Liver (tissue), 9 donors: ENCODE data around the gene SLC26A1. TPM values are rescaled to one million over a fixed set of nuclear protein-coding genes. Genes with fewer than 3 reads are reported as not detected.

ENCODE experiments used
- DNase-seq: peaks from one replicate; pipeline ENCODE4 v3.0.0-alpha.2; 2017; ENCODE audit warnings: low spot score
- H3K27ac ChIP-seq, 2 donors: one replicate each; pipeline ENCODE4 v1.7.0; 2013; ENCODE audit warnings: inconsistent platforms in 2 of 2, low read length in 2 of 2, control low read depth in 1 of 2, low read depth in 1 of 2, mild to moderate bottlenecking in 1 of 2
- H3K27me3 ChIP-seq, 4 donors: one replicate each; pipeline versions ENCODE4 v1.6.1 to v1.7.0; 2013; ENCODE audit warnings: low read length in 3 of 4, inconsistent platforms in 1 of 4, mild to moderate bottlenecking in 1 of 4, moderate library complexity in 1 of 4; ENCODE audit not compliant: control insufficient read depth in 4 of 4, insufficient read depth in 4 of 4
- H3K36me3 ChIP-seq, 4 donors: one replicate each; pipeline versions ENCODE4 v1.6.1 to v1.7.0; 2013; ENCODE audit warnings: low read length in 3 of 4, mild to moderate bottlenecking in 3 of 4, low read depth in 1 of 4, moderate library complexity in 1 of 4; ENCODE audit not compliant: control insufficient read depth in 4 of 4, insufficient read depth in 3 of 4
- H3K4me1 ChIP-seq, 4 donors: one replicate each; pipeline versions ENCODE4 v1.6.1 to v1.7.0; 2013; ENCODE audit warnings: low read length in 3 of 4, mild to moderate bottlenecking in 3 of 4, moderate library complexity in 1 of 4; ENCODE audit not compliant: control insufficient read depth in 4 of 4, insufficient read depth in 4 of 4
- H3K4me3 ChIP-seq, 3 donors: one replicate each; pipeline versions ENCODE4 v1.6.1 to v1.7.0; 2013; ENCODE audit warnings: low read length in 3 of 3, control low read depth in 1 of 3, low read depth in 1 of 3, mild to moderate bottlenecking in 1 of 3
- H3K9ac ChIP-seq, 2 donors: one replicate each; pipeline ENCODE4 v1.7.0; 2013; ENCODE audit warnings: low read length in 2 of 2, mild to moderate bottlenecking in 2 of 2, moderate library complexity in 2 of 2, control low read depth in 1 of 2, low read depth in 1 of 2
- H3K9me3 ChIP-seq, 4 donors: one replicate each; pipeline versions ENCODE4 v1.6.1 to v1.7.0; 2013; ENCODE audit warnings: low read length in 3 of 4; ENCODE audit not compliant: control insufficient read depth in 4 of 4
- EGR1 ChIP-seq, 2 donors: IDR thresholded peaks; 2 replicates each; pipeline ENCODE4 v1.6.1; 2016 to 2018; ENCODE audit warnings: antibody characterized with exemption in 2 of 2, low read depth in 2 of 2
- FOXA1 ChIP-seq: IDR thresholded peaks from 2 replicates; pipeline ENCODE4 v1.6.1; 2016; ENCODE audit warnings: antibody characterized with exemption
- FOXA2 ChIP-seq: IDR thresholded peaks from 2 replicates; pipeline ENCODE4 v1.6.1; 2016; ENCODE audit warnings: antibody characterized with exemption
- GABPA ChIP-seq, 2 donors: IDR thresholded peaks in 1 of 2; conservative IDR thresholded peaks in 1 of 2; 2 replicates each; pipeline ENCODE4 v1.6.1; 2016; ENCODE audit warnings: antibody characterized with exemption in 2 of 2, mild to moderate bottlenecking in 1 of 2, moderate library complexity in 1 of 2
- HNF4A ChIP-seq, 2 donors: conservative IDR thresholded peaks; 2 replicates each; pipeline ENCODE4 v1.6.1; 2016; ENCODE audit warnings: antibody characterized with exemption in 2 of 2, mild to moderate bottlenecking in 2 of 2
- HNF4G ChIP-seq: IDR thresholded peaks from 2 replicates; pipeline ENCODE4 v1.6.1; 2016; ENCODE audit warnings: antibody characterized with exemption
- JUND ChIP-seq, 2 donors: IDR thresholded peaks; 2 replicates each; pipeline ENCODE4 v1.6.1; 2016; ENCODE audit warnings: antibody characterized with exemption in 2 of 2
- NR2F2 ChIP-seq: IDR thresholded peaks from 2 replicates; pipeline ENCODE4 v1.6.1; 2016; ENCODE audit warnings: antibody characterized with exemption
- RAD21 ChIP-seq, 2 donors: IDR thresholded peaks; 2 replicates each; pipeline ENCODE4 v1.6.1; 2016; ENCODE audit warnings: antibody characterized with exemption in 2 of 2, mild to moderate bottlenecking in 2 of 2
- RXRA ChIP-seq, 2 donors: IDR thresholded peaks; 2 replicates each; pipeline ENCODE4 v1.6.1; 2017 to 2018; ENCODE audit warnings: antibody characterized with exemption in 2 of 2, mild to moderate bottlenecking in 1 of 2
- SP1 ChIP-seq: IDR thresholded peaks from 2 replicates; pipeline ENCODE4 v1.6.1; 2018; ENCODE audit warnings: antibody characterized with exemption, mild to moderate bottlenecking
- TAF1 ChIP-seq: conservative IDR thresholded peaks from 2 replicates; pipeline ENCODE4 v1.6.1; 2016; ENCODE audit warnings: antibody characterized with exemption, mild to moderate bottlenecking
- YY1 ChIP-seq: IDR thresholded peaks from 2 replicates; pipeline ENCODE4 v1.6.1; 2016; ENCODE audit warnings: antibody characterized with exemption, mild to moderate bottlenecking
- WGBS: extraction: QIAGEN DNeasy Blood & Tissue Kit; methylation state at CpG from one replicate; pipeline ENCODE4 v1.1.7; 2013; 5-methylcytosine and 5-hydroxymethylcytosine counted together
- polyA plus RNA-seq, 2 donors: library from polyadenylated mRNA; stranded (reverse) in 1 of 2; unstranded in 1 of 2; fragments of 200-250 nt in 1 of 2; fragments of >200 nt in 1 of 2; fragmentation: Nextera tagmentation in 1 of 2; extraction: Ambion mirVana in 1 of 2; gene quantifications; one replicate each; pipeline versions ENCODE4 v1.2.1 to v1.2.3, GENCODE V29; 2013 to 2015
- total RNA-seq, 2 donors: library from RNA; depleted of rRNA; stranded (reverse); fragments of >200 nt; gene quantifications; one replicate each; pipeline ENCODE4 v1.2.3, GENCODE V29; 2014
- TF ChIP-seq, protein P1 (sequence below): IDR thresholded peaks from 2 replicates; pipeline ENCODE4 v1.6.1; 2016; ENCODE audit warnings: antibody characterized with exemption
- TF ChIP-seq, protein P2 (sequence below): IDR thresholded peaks from 2 replicates; pipeline ENCODE4 v1.6.1; 2016; ENCODE audit warnings: antibody characterized with exemption
- TF ChIP-seq, protein P3 (sequence below): fragments of 150-350 bp; IDR thresholded peaks from 2 replicates; pipeline ENCODE4 v1.5.1; 2017; ENCODE audit warnings: improper control_type of control experiment, low read depth, low read length; ENCODE audit not compliant: missing input control
- TF ChIP-seq, protein P4 (sequence below): IDR thresholded peaks from 2 replicates; pipeline ENCODE4 v1.6.1; 2016; ENCODE audit warnings: antibody characterized with exemption, mild to moderate bottlenecking
- TF ChIP-seq, protein P5 (sequence below): IDR thresholded peaks from 2 replicates; pipeline ENCODE4 v1.6.1; 2016; ENCODE audit warnings: antibody characterized with exemption
- donor health status: healthy.
- donor health status: healthy.
- donor health status: healthy.
- donor health status: healthy.
- donor health status: healthy.

SLC26A1 gene
- total and polyA plus RNA-seq, 4 donors: 5.1 to 41.0 (median 26.3) TPM

DNA sequence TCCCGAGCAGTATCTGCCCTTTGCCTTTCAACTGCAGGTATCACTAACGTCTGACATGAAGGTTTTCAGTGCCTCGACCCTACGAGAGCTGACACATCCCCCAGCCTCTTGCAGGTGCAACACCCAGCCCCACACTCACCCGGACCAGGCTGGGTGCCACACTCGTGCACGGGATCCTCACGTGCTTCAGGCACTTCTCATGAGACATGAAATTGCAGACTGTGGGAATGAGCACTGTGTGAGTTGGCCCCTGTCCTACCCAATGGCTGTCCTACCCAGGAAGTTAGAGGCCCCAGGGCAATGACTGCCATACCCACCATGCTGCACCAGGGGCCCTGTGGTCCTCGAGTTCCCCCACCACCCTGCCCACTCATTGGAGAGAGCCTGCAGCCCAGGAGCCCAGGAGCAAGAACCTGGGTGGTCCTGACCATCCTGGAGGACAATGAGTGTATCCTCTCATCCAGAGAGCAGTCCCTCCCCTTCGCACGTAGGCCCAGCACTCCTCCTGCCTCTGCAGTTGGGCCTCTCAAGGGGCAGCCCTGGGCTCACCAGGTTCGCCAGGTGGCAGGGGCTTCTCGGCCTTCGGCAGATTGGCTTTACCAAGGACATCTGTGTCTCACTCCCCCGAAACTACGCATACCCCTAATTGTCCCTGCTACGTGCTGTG, 22.2 kb downstream of the SLC26A1 start:
- no peak overlapping the region for H3K9ac ChIP-seq

DNA sequence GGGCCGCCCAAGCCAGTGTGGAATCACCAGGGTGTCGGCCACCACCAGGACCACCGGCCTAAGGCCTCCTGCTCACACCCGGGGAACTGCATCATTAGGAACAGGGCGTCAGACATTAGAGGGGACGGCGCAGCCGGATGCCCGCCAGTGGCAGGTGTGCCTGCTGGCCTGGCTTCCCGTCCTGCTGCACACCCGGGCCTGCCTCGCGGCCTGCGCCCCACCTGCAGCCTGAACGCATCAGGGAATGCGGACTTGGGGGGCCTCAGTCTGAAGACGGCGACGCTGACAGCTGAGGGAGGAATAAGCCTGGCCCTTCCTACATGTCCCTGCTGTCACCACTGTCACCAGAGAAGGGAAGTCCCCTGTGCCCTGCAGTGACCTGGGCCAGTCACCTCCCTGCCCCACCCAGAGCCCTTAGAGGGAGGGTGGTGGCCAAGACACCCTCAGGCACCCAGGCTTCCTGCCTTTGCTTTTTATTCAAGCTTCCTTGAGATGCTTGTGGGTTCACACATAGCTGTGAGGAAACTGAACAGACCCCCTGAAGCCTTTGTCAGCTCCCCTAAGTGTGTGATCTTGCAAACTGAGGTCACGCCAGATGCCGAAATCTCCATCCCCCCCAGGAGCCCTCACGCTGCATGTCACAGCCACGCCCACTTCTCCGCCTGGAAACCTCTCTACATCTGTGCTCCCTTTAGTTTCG, 23.0 kb downstream of the SLC26A1 start:
- TF ChIP-seq NR2F2 (no peak), YY1 (no peak), EGR1 (IDR thresholded peaks at IDR 0.05; ENCODE audit: low read depth in 2 of 2) (no peak), TAF1 (no peak), FOXA2 (no peak), RXRA (IDR thresholded peaks at IDR 0.05) (no peak), SP1 (no peak), RAD21 (IDR thresholded peaks at IDR 0.05) (no peak), GABPA (IDR thresholded peaks at IDR 0.05 in 1 of 2, conservative IDR thresholded peaks at IDR 0.05 in 1 of 2) (no peak), HNF4A (conservative IDR thresholded peaks at IDR 0.05) (no peak), JUND (IDR thresholded peaks at IDR 0.05) (no peak), HNF4G (no peak), FOXA1 (no peak)
- TF ChIP-seq, protein P1, sequence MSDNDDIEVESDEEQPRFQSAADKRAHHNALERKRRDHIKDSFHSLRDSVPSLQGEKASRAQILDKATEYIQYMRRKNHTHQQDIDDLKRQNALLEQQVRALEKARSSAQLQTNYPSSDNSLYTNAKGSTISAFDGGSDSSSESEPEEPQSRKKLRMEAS: no peak
- TF ChIP-seq, protein P2, sequence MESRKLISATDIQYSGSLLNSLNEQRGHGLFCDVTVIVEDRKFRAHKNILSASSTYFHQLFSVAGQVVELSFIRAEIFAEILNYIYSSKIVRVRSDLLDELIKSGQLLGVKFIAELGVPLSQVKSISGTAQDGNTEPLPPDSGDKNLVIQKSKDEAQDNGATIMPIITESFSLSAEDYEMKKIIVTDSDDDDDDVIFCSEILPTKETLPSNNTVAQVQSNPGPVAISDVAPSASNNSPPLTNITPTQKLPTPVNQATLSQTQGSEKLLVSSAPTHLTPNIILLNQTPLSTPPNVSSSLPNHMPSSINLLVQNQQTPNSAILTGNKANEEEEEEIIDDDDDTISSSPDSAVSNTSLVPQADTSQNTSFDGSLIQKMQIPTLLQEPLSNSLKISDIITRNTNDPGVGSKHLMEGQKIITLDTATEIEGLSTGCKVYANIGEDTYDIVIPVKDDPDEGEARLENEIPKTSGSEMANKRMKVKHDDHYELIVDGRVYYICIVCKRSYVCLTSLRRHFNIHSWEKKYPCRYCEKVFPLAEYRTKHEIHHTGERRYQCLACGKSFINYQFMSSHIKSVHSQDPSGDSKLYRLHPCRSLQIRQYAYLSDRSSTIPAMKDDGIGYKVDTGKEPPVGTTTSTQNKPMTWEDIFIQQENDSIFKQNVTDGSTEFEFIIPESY: no peak
- TF ChIP-seq, protein P3, sequence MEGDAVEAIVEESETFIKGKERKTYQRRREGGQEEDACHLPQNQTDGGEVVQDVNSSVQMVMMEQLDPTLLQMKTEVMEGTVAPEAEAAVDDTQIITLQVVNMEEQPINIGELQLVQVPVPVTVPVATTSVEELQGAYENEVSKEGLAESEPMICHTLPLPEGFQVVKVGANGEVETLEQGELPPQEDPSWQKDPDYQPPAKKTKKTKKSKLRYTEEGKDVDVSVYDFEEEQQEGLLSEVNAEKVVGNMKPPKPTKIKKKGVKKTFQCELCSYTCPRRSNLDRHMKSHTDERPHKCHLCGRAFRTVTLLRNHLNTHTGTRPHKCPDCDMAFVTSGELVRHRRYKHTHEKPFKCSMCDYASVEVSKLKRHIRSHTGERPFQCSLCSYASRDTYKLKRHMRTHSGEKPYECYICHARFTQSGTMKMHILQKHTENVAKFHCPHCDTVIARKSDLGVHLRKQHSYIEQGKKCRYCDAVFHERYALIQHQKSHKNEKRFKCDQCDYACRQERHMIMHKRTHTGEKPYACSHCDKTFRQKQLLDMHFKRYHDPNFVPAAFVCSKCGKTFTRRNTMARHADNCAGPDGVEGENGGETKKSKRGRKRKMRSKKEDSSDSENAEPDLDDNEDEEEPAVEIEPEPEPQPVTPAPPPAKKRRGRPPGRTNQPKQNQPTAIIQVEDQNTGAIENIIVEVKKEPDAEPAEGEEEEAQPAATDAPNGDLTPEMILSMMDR: no peak
- TF ChIP-seq, protein P4, sequence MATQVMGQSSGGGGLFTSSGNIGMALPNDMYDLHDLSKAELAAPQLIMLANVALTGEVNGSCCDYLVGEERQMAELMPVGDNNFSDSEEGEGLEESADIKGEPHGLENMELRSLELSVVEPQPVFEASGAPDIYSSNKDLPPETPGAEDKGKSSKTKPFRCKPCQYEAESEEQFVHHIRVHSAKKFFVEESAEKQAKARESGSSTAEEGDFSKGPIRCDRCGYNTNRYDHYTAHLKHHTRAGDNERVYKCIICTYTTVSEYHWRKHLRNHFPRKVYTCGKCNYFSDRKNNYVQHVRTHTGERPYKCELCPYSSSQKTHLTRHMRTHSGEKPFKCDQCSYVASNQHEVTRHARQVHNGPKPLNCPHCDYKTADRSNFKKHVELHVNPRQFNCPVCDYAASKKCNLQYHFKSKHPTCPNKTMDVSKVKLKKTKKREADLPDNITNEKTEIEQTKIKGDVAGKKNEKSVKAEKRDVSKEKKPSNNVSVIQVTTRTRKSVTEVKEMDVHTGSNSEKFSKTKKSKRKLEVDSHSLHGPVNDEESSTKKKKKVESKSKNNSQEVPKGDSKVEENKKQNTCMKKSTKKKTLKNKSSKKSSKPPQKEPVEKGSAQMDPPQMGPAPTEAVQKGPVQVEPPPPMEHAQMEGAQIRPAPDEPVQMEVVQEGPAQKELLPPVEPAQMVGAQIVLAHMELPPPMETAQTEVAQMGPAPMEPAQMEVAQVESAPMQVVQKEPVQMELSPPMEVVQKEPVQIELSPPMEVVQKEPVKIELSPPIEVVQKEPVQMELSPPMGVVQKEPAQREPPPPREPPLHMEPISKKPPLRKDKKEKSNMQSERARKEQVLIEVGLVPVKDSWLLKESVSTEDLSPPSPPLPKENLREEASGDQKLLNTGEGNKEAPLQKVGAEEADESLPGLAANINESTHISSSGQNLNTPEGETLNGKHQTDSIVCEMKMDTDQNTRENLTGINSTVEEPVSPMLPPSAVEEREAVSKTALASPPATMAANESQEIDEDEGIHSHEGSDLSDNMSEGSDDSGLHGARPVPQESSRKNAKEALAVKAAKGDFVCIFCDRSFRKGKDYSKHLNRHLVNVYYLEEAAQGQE: no peak
- TF ChIP-seq, protein P5, sequence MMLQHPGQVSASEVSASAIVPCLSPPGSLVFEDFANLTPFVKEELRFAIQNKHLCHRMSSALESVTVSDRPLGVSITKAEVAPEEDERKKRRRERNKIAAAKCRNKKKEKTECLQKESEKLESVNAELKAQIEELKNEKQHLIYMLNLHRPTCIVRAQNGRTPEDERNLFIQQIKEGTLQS: no peak
- Histone ChIP-seq H3K36me3 (peaks cover 0 to 11% (median under 1%) of the 10 kb centered on the region in 4 donors), H3K9me3 (no peaks in the 10 kb centered on the region), H3K27me3 (no peaks in the 10 kb centered on the region), H3K4me3 (no peak overlapping the region), H3K9ac (no peak overlapping the region), H3K4me1 (peaks cover 13 to 20% (median 16%) of the 10 kb centered on the region in 4 donors), H3K27ac (no peak overlapping the region)
- 89% methylated on average over 25 of the region's 25 CpGs for WGBS
- no peak for DNase-seq

More for the DNA sequence above, 22.2 kb downstream of the SLC26A1 start:
- Histone ChIP-seq H3K4me1 (peaks cover 13 to 20% (median 16%) of the 10 kb centered on the region in 4 donors), H3K36me3 (peaks cover 0 to 5% (median 0%) of the 10 kb centered on the region in 4 donors), H3K9me3 (no peaks in the 10 kb centered on the region), H3K4me3 (no peak overlapping the region), H3K27ac (no peak overlapping the region), H3K27me3 (no peaks in the 10 kb centered on the region)
- TF ChIP-seq NR2F2: no peak
- no peak for TF ChIP-seq FOXA2
- no peak for TF ChIP-seq HNF4G
- no peak for TF ChIP-seq EGR1 (IDR thresholded peaks at IDR 0.05; ENCODE audit: low read depth in 2 of 2)
- TF ChIP-seq YY1: no peak
- TF ChIP-seq JUND (IDR thresholded peaks at IDR 0.05): no peak
- DNase-seq: no peak
- WGBS: 81% methylated on average over 17 of the region's 17 CpGs
